HEK293 (cell line): ENCODE data around the gene HEG1.

Experiments
- CTCF ChIA-PET: fragments of 350-600 bp; formaldehyde crosslinking; extraction: SDS; loops from one replicate; lab custom pipeline; 2021; ENCODE audit warnings: antibody characterized with exemption; lab: Yijun Ruan, JAX
- POLR2A ChIA-PET: fragments of 300-600 bp; formaldehyde crosslinking; extraction: SDS; loops from one replicate; lab custom pipeline; 2020; ENCODE audit warnings: antibody characterized with exemption, inconsistent platforms; lab: Yijun Ruan, JAX
- H3K27ac ChIP-seq: fragments of 200-500 bp; sonication (Bioruptor generic); 2 replicates; pipeline ENCODE4 v1.5.1; 2014; ENCODE audit warnings: low read depth, low read length, control low read depth, inconsistent platforms; ENCODE audit errors: extremely low read depth
- H3K36me3 ChIP-seq, 2 experiments: fragments of 200-500 bp in 1 of 2; sonication (Bioruptor generic) in 1 of 2; 1 replicate in 1 of 2; 2 replicates in 1 of 2; pipeline ENCODE4 v1.5.1; 2014 to 2017; ENCODE audit warnings: inconsistent platforms in 2 of 2, low read length in 2 of 2; ENCODE audit not compliant: control insufficient read depth in 2 of 2, insufficient read depth in 1 of 2
- H3K4me1 ChIP-seq: fragments of 200-500 bp; sonication (Bioruptor generic); 2 replicates; pipeline ENCODE4 v1.5.1; 2014; ENCODE audit warnings: mild to moderate bottlenecking, low read length, inconsistent platforms; ENCODE audit not compliant: control insufficient read depth, insufficient read depth
- H3K4me3 ChIP-seq: 2 replicates; pipeline ENCODE4 v1.5.1; 2011; ENCODE audit warnings: low read depth, mild to moderate bottlenecking, control low read depth, low read length, moderate library complexity
- H3K9me3 ChIP-seq: fragments of 200-500 bp; sonication (Bioruptor generic); 2 replicates; pipeline ENCODE4 v1.5.1; 2014; ENCODE audit warnings: low read depth, low read length, inconsistent platforms; ENCODE audit not compliant: control insufficient read depth, insufficient read depth
- GFI1B ChIP-seq: fragments of 450-650 bp; formaldehyde crosslinking; IDR thresholded peaks from 2 replicates; pipeline ENCODE4 v1.5.1; 2016; ENCODE audit warnings: missing biosample characterization, missing genetic modification characterization
- GLIS1 ChIP-seq: fragments of 450-650 bp; formaldehyde crosslinking; IDR thresholded peaks from 2 replicates; pipeline ENCODE4 v1.5.1; 2016; ENCODE audit warnings: missing biosample characterization, missing genetic modification characterization
- KLF9 ChIP-seq: fragments of 450-650 bp; formaldehyde crosslinking; IDR thresholded peaks from 2 replicates; pipeline ENCODE4 v1.5.1; 2016; ENCODE audit warnings: missing biosample characterization, missing genetic modification characterization, low read depth
- REPIN1 ChIP-seq: fragments of 450-650 bp; formaldehyde crosslinking; IDR thresholded peaks from 2 replicates; pipeline ENCODE4 v1.5.1; 2017; ENCODE audit warnings: missing biosample characterization, missing genetic modification characterization, low read depth
- SP2 ChIP-seq: fragments of 450-650 bp; formaldehyde crosslinking; IDR thresholded peaks from 2 replicates; pipeline ENCODE4 v1.5.1; 2016; ENCODE audit warnings: missing biosample characterization, missing genetic modification characterization
- TCF7L2 ChIP-seq: IDR thresholded peaks from 2 replicates; pipeline ENCODE4 v1.6.1; 2011; ENCODE audit warnings: low read depth, mild to moderate bottlenecking, inconsistent platforms, low read length, moderate library complexity, borderline replicate concordance
- ZBTB11 ChIP-seq: fragments of 450-650 bp; formaldehyde crosslinking; conservative IDR thresholded peaks from 2 replicates; pipeline ENCODE4 v1.5.1; 2016; ENCODE audit warnings: low read depth, missing biosample characterization, missing genetic modification characterization
- ZBTB49 ChIP-seq: fragments of 450-650 bp; formaldehyde crosslinking; IDR thresholded peaks from 2 replicates; pipeline ENCODE4 v1.5.1; 2016; ENCODE audit warnings: missing biosample characterization, missing genetic modification characterization, low read depth
- ZNF155 ChIP-seq: fragments of 450-650 bp; formaldehyde crosslinking; IDR thresholded peaks from 2 replicates; pipeline ENCODE4 v1.5.1; 2016; ENCODE audit warnings: missing biosample characterization, missing genetic modification characterization
- ZNF513 ChIP-seq: fragments of 450-650 bp; IDR thresholded peaks from 2 replicates; pipeline ENCODE4 v1.5.1; 2018; ENCODE audit warnings: missing biosample characterization, missing genetic modification characterization
- ZNF521 ChIP-seq: fragments of 450-650 bp; formaldehyde crosslinking; IDR thresholded peaks from 2 replicates; pipeline ENCODE4 v1.5.1; 2017; ENCODE audit warnings: missing biosample characterization, mild to moderate bottlenecking, missing genetic modification characterization
- ZNF530 ChIP-seq: fragments of 450-650 bp; formaldehyde crosslinking; IDR thresholded peaks from 2 replicates; pipeline ENCODE4 v1.5.1; 2016; ENCODE audit warnings: low read depth, missing biosample characterization, missing genetic modification characterization
- ZNF621 ChIP-seq: fragments of 450-650 bp; formaldehyde crosslinking; IDR thresholded peaks from 2 replicates; pipeline ENCODE4 v1.5.1; 2017; ENCODE audit warnings: missing biosample characterization, missing genetic modification characterization
- ZNF623 ChIP-seq: fragments of 450-650 bp; formaldehyde crosslinking; IDR thresholded peaks from 2 replicates; pipeline ENCODE4 v1.5.1; 2016; ENCODE audit warnings: missing biosample characterization, missing genetic modification characterization
- ZNF658 ChIP-seq: fragments of 450-650 bp; formaldehyde crosslinking; IDR thresholded peaks from 2 replicates; pipeline ENCODE4; 2016; ENCODE audit warnings: missing biosample characterization, missing genetic modification characterization
- ZNF707 ChIP-seq: fragments of 450-650 bp; formaldehyde crosslinking; IDR thresholded peaks from 2 replicates; pipeline ENCODE4 v1.5.1; 2016; ENCODE audit warnings: missing biosample characterization, missing genetic modification characterization
- ZSCAN16 ChIP-seq: fragments of 450-650 bp; formaldehyde crosslinking; IDR thresholded peaks from 2 replicates; pipeline ENCODE4 v1.5.1; 2016; ENCODE audit warnings: missing biosample characterization, missing genetic modification characterization
- ZSCAN18 ChIP-seq: fragments of 450-650 bp; formaldehyde crosslinking; IDR thresholded peaks from 2 replicates; pipeline ENCODE4 v1.5.1; 2016; ENCODE audit warnings: missing biosample characterization, missing genetic modification characterization
- ZSCAN4 ChIP-seq: fragments of 450-650 bp; formaldehyde crosslinking; IDR thresholded peaks from 2 replicates; pipeline ENCODE4 v1.5.1; 2017; ENCODE audit warnings: missing biosample characterization, missing genetic modification characterization

Gene HEG1

GRCh38 chr3:125068265-125068664, 12.5 kb upstream of the HEG1 start (continued):
- TF ChIP-seq REPIN1 (no peak), ZNF623 (tag by site-specific recombination) (no peak), TCF7L2 (no peak)

- no peaks in the 10 kb centered on the region for H3K36me3 ChIP-seq
- POLR2A ChIA-PET, result no interaction called here
- no peak overlapping the region for H3K27ac ChIP-seq
- CTCF ChIA-PET, result no interaction called here
- no peak for TF ChIP-seq GFI1B (tag by site-specific recombination)
- TF ChIP-seq ZNF707 (tag by site-specific recombination), result no peak
- no peaks in the 10 kb centered on the region for H3K9me3 ChIP-seq
- H3K4me3 ChIP-seq, result no peak overlapping the region
- H3K4me1 ChIP-seq, result no peaks in the 10 kb centered on the region
These were observed 11.4 kb upstream of the HEG1 start for GRCh38 chr3:125067225-125067624.

GRCh38 chr3:125062904-125063618, 7.3 kb upstream of the HEG1 start:
- ChIA-PET POLR2A (interaction anchor here (0.9 kb wide), 1 partner anchor 10 kb away, joined by 4 read pairs; no protein-coding TSS in a partner anchor), CTCF (interaction anchor here (0.5 kb wide), 1 partner anchor 21 kb away, joined by 3 read pairs; no protein-coding TSS in a partner anchor)
- no peak overlapping the region for H3K27ac ChIP-seq

GRCh38 chr3:125061646-125062045, 5.8 kb upstream of the HEG1 start:
- ChIA-PET CTCF (interaction anchor here (0.7 kb wide), 1 partner anchor 869 kb away, joined by 3 read pairs; no protein-coding TSS in a partner anchor), POLR2A (no interaction called here)
- Histone ChIP-seq H3K36me3 (no peaks in the 10 kb centered on the region), H3K4me1 (peaks cover 4% of the 10 kb centered on the region), H3K9me3 (no peaks in the 10 kb centered on the region), H3K27ac (no peak overlapping the region), H3K4me3 (no peak overlapping the region)
- no peak for TF ChIP-seq ZNF658
- TF ChIP-seq ZSCAN16 (tag by site-specific recombination), result no peak
- TF ChIP-seq ZBTB49 (tag by site-specific recombination), result no peak
- TF ChIP-seq ZNF530 (tag by site-specific recombination), result no peak
- TF ChIP-seq KLF9 (tag by site-specific recombination), result no peak
- no peak for TF ChIP-seq ZBTB11
- no peak for TF ChIP-seq ZNF521
- no peak for TF ChIP-seq SP2 (tag by site-specific recombination)
- no peak for TF ChIP-seq ZNF621 (tag by site-specific recombination)
- TF ChIP-seq ZSCAN18 (tag by site-specific recombination), result no peak
- no peak for TF ChIP-seq ZNF513 (tag by site-specific recombination)

More at GRCh38 chr3:125062904-125063618, 7.3 kb upstream of the HEG1 start:
- no peak overlapping the region for H3K4me3 ChIP-seq
- H3K4me1 ChIP-seq, result no peaks in the 10 kb centered on the region
- TF ChIP-seq GLIS1 (tag by site-specific recombination) (0 out of 2 replicates have a peak, but pooled peaks have one; percentile 7), ZNF155 (tag by site-specific recombination) (no peak), ZNF521 (no peak), ZSCAN4 (tag by site-specific recombination) (no peak)
- H3K36me3 ChIP-seq, result no peaks in the 10 kb centered on the region
- no peaks in the 10 kb centered on the region for H3K9me3 ChIP-seq
